ENCODE measurements around the gene BRD2. TPM values are rescaled to one million over a fixed set of nuclear protein-coding genes. Genes with fewer than 3 reads are reported as not detected.

The BRD2 gene
- polyA plus RNA-seq, 1 donor, result 150 TPM

GRCh38 chr6:32993363-32993973, 25.1 kb downstream of the BRD2 start:
- DNase-seq (ENCODE audit: low read depth), result no peak

DNA sequence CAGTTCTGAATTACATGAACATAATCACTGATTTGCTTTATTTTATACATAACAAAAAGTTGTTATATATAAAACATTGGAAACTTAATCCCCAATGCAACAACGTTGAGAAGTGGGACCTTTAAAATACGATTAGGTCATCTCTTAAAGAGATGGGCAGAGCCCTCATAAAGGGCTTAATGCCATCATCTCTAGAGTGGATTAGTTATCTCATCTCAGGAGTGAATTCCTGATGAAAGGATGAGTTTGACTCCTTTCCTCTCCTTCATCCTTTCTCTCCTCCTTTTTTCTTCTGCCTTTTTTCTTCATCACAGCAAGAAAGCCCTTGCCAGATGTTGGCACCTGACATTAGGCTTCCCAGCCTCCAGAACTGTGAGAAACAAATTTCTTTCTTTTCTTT, 27.1 kb downstream of the BRD2 start:
- no peak for DNase-seq (ENCODE audit: low read depth)

GRCh38 chr6:33000055-33000454, 31.7 kb downstream of the BRD2 start:
- no peak for DNase-seq (ENCODE audit: low read depth)

DNA sequence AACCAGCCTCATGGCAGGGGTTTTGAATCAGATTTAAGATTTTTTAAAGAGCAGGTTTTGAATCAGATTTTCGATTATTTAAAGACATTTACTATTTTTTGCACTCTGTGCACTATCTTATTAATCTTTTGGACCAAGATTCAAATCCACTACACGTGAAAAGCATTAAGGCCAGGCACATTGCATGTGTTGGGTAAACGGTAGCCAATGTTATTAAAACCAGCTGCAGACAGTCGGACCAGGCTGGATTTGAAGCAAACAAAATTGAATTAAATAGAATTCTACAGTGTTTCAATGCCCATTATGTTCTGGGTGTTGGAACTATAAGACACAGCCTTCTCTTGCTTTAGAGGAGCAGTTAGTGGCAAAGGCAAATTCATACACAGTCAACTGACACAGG, 33.3 kb downstream of the BRD2 start:
- no peak for DNase-seq (ENCODE audit: low read depth)

DNA sequence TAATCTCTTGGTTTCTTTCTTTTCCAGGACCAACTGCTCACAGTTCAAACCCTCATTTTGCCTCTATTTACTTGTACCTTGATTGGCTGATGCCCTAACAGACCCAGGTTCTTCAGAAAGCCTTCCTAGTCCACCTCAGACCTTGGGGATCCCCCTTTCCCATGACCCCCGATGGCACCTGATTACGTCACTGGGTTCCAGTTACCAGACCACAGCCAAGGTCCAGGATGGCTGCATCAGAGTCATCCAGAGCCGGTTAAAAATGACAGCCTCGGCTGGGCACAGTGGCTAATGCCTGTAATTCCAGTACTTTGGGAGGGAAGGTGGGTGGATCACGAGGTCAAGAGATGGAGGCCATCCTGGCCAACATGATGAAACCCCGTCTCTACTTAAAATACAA, 36.5 kb downstream of the BRD2 start:
- DNase-seq (ENCODE audit: low read depth), result no peak

- no peak for DNase-seq (ENCODE audit: low read depth)
Measured at GRCh38 chr6:33007831-33008400, 39.5 kb downstream of the BRD2 start.

DNA sequence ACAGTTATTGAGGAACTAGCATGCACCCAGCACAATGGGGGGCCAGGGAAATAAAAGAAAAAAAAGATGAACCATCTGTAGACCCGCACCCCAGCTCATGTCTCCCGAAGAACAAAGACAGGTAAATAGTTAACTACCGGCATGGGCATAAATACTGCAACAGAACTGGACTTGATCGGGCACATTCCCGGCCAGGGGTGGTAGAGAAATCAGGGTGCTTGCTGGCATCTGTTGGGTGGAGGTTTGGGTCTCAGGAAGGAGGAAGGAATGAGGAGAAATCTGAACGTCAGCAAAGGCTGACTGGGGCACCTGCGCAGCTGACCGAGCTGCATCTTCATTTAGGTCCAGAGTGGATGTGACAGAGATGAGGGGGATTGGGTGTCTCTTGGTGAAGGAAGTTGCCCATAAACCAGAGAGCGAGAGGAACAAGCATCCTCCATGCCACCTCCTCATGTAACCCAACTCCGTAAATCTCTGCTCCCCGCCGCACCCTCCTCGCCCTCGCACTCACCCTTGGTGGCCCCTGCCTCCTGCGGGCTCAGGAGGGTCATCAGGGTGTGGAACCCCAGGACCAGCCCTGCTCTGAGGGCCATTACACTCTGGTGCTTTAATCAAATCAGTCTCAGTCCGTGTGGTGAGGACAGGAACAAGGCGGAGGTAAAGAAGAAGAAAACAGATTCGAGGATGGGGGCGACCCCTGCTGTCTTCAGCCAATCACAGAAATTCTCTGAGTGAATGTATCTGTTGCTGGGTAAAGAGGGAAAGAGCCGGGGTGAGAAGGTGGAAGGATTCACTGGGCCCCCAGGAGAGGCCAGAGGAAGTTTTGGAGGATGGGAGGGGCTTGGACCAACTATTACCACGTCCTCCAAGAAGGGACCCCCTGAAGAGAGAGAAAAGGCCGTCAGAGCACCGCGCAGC, 40.8 kb downstream of the BRD2 start, which contains the start of gene HLA-DOA:
HLA-DOA (minus strand) TSS at position 648 of the 918 bp plus-strand sequence.
- DNase-seq (ENCODE audit: low read depth), result no peak

DNA sequence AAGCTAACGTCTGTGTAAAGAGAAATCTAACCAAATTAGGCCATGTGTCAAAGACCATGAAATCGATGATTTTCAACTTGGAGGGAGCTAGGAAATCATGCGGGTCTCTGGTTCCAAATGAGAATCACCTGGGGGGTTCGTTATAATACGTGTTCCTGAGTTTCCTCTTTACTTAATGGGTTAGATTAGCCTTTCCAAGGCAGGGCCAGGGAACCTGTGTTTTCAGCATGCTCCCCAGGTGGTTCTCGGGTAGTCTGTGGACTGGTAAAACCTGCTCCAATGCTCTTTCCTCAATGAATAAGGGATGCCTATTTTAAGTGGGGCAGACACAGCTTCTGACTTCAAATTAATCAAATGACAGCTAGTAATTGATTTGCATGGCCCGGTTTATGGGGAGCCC, 42.0 kb downstream of the BRD2 start:
- no peak for DNase-seq (ENCODE audit: low read depth)

- DNase-seq (ENCODE audit: low read depth), result no peak
Measured at GRCh38 chr6:33013608-33014007, 45.2 kb downstream of the BRD2 start.

DNA sequence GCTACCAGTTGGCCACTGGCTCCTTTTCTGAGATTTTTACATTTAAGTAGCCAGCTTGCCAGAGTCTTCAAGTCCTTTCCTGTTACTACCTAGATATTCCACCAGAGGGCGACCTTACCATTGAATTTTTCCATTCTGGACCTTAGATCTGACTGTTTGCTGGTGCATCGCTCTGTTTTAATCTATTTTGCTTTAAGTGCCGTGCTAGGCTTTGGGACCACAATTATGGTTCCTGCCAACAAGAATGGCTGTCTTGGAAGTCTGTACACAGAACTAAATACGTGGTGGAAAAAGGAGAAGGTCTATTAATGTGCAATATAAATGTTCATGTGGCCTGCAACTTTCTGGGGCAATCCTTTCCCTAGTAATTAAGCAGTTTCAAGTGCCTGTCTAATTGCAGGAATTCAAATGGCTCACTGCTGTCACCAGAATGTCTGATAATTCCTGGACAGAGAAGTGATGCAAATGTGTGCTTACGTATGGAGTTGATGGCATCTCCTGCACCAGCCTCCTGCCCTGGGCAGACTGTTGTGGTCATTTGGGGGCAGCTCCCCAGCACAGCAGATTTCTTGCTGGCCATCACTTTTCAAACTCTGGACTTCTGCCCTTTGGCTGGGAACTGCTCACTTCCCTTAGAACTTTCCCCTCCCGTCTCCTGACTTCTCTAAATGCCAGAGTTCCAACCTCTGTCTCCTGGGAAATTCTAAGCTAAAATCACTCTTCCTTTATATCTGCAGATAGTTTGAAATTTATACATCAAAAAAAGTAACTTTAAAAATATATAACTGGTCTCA, 46.6 kb downstream of the BRD2 start:
- peak; percentile 67 for DNase-seq (ENCODE audit: low read depth)

GRCh38 chr6:33015798-33016197, 47.4 kb downstream of the BRD2 start:
- no peak for DNase-seq (ENCODE audit: low read depth)

GRCh38 chr6:33017018-33017417, 48.6 kb downstream of the BRD2 start:
- DNase-seq (ENCODE audit: low read depth), result no peak

DNA sequence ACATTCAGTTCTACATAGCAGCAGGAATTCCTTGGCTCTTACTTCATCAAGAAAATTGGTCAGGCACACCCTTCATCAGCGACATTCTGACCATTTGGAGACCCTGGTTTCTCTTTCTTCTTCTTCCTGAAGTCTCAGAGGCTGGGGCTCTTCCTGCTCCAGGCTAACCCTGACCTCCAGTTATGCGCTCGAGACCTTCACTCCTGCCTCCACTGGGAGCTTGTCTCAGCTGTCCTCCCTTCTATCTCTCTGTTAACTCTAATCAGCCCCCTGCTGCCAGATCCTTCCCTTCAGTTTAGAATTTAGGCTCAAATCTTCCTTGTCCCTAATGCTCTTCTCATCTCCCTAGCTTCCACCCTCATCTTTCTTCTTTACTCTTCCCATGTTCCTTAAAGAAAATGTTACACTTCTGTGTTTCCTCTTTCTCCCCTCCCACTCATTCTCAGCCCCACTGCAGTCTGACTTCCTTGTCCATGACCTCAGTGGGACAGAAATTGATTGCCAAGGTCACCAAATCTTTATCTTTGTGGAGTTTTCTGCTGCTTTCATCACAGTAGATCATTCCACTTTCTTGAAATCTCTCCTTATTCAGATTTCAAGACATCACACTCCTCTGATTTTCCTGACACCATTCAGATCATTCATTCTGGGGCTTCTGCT, 49.4 kb downstream of the BRD2 start:
- no peak for DNase-seq (ENCODE audit: low read depth)

DNA sequence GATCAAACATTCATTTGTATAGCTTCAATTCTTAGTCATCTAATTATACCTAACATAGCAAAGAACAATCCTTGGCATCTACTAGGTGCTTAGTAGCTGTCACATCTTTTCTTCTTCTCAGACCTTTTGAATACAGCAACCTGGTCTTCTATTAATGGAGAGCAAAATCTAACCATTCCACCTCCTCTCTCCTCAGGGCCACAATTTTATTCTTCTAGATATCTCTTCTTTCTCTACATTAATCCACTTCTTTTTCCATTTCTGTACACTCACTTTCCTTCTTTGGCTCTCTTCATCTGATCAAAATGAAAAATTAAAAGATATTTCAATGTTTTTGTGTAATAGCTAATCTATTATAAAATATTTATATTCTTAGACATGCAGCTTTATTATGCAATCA, 50.0 kb downstream of the BRD2 start:
- no peak for DNase-seq (ENCODE audit: low read depth)

GRCh38 chr6:33018904-33019303, 50.5 kb downstream of the BRD2 start:
- no peak for DNase-seq (ENCODE audit: low read depth)

DNA sequence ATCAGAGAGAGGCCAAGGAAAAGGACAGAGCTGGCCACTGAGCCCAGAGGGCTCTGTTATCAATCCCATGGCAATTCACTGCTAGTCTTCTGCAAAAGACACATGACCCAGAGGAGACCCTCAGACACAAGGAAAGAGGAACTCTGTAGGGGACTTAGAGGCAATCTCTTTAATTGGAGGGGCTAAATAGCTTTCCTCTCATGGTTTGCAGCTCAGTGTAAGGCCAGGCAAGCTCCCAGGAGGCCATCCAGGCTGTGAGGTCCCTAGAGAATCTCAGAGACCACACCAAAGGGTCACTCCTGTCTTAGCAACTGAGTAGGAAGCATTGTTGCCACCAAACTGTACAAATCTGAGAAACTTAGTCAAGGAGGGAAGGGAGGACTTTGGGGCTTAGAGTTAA, 51.0 kb downstream of the BRD2 start:
- no peak for DNase-seq (ENCODE audit: low read depth)

- DNase-seq (ENCODE audit: low read depth), result no peak
Measured at GRCh38 chr6:33021917-33022316, 53.5 kb downstream of the BRD2 start.

GRCh38 chr6:33023536-33023935, 55.1 kb downstream of the BRD2 start:
- no peak for DNase-seq (ENCODE audit: low read depth)

- DNase-seq (ENCODE audit: low read depth), result no peak
Measured at GRCh38 chr6:33024521-33024920, 56.1 kb downstream of the BRD2 start.

DNA sequence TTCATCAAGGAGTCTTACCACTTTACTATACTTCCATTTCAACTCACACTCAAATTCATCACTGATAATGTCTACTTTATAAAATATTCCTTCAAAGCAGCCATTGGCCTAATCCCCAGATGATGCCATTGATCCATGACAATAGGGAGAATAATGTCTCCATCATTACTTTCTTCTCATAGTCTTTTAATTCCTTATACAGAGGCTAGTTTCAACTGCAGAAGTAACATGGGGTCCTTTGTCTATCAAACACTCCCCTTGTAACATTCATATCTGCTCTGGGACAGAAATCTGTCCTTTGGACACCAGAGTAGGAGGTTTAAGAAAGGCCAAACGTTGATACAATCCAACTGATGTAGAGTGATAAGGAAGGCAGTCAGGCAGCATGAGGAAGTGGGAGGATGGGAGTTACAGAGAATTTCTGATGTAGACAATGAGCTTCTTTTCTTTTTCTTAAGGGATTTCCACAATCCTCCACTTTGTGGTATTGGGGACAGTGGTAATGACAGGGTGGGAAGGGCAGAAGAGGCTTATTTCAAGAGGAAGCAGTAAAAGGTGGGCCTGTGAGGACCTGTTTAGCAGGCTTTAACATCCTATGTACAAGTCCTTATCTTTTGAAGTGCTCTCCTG, 59.9 kb downstream of the BRD2 start:
- no peak for DNase-seq (ENCODE audit: low read depth)
